ENCODE measurements around the gene PRDX1.
"Not testable (repeated sequence)": the region's sequence is repeated elsewhere in the genome, so short reads cannot be mapped to it uniquely, and the experiment has no call there.

Gene PRDX1

DNA sequence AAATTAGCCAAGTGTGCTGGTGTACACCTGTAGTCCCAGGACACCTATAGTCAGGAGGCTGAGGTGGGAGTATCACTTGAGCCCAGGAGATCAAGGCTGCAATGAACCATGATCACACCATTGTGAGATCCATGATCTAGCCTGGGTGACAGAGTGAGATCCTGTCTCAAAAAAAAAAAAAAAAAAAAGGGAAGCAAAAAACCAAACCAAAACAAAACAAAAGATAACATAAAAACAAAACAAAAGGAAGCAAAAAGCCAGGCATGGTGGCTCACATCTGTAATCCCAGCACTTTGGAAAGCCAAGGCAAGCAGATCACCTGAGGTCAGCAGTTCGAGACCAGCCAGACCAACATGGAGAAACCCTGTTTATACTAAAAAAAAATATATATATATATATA is 19.5 kb upstream of the PRDX1 start:
- DNase-seq (ENCODE audit: extremely low read depth, low read depth), result no peak
- no peak overlapping the region for H3K4me3 ChIP-seq (replicated peaks; ENCODE audit: low read depth, low read length)
- TF ChIP-seq, protein P1, sequence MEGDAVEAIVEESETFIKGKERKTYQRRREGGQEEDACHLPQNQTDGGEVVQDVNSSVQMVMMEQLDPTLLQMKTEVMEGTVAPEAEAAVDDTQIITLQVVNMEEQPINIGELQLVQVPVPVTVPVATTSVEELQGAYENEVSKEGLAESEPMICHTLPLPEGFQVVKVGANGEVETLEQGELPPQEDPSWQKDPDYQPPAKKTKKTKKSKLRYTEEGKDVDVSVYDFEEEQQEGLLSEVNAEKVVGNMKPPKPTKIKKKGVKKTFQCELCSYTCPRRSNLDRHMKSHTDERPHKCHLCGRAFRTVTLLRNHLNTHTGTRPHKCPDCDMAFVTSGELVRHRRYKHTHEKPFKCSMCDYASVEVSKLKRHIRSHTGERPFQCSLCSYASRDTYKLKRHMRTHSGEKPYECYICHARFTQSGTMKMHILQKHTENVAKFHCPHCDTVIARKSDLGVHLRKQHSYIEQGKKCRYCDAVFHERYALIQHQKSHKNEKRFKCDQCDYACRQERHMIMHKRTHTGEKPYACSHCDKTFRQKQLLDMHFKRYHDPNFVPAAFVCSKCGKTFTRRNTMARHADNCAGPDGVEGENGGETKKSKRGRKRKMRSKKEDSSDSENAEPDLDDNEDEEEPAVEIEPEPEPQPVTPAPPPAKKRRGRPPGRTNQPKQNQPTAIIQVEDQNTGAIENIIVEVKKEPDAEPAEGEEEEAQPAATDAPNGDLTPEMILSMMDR (IDR thresholded peaks at IDR 0.05; ENCODE audit: low read depth, low read length, missing control alignments), result no peak

DNA sequence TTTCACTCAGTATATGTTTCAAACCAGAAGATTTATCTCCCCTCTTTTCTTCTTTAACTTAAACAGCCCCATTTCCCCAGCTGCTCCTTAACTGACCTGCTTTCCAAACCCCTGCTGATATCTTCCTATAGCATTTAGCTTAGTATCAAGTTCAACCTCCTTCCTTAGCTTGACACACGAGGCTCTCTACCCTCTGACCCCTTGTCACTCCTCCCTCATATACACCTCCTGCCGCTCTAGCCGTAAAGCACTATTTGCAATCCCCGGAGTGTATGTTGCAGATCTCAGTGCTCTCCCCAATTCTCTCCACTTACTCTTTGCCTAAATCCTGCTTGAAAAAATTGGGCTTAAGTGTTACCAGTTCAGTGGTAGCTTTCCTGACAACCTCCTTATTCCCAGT is 15.2 kb upstream of the PRDX1 start:
- DNase-seq (ENCODE audit: extremely low read depth, low read depth), result no peak
- no peak overlapping the region for H3K4me3 ChIP-seq (replicated peaks; ENCODE audit: low read depth, low read length)
- TF ChIP-seq, protein P1 (IDR thresholded peaks at IDR 0.05; ENCODE audit: low read depth, low read length, missing control alignments), result no peak

DNA sequence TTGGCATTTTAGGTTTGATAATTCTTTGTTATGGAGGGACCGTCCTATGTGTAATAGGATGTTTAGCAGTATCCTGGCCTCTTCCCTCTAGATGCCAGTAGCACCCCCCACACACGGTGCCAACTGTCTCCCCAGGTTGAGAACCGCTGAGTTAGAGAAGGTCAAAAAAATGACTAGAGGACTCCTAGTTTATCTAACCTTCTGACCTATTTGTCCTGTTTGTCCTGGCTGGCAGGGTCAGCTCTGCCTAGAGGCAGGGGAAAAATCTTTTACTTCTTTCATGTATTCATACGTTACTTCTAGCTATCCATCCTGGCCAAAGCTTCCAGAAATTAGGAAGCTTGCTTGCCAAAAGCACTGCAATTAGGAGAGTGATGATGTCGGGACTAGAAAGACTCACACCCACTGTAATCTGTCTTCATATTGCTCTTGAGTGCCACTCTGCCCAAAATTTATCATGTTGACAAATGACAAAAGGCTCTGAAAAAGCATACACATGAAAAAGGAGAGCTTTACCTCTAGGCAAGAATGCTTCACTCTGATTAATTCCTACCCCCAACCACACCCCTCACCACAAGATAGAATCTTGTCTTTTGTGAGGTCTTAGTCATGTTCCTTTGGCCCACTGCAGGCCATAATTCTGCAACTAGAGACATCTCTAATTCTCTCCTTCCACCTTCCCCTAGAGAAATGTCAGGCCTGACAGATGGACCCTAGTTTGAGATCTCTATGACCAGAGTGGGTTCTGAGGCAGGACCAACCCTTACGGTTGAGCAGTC is 14.5 kb upstream of the PRDX1 start:
- DNase-seq (ENCODE audit: extremely low read depth, low read depth), result no peak
- TF ChIP-seq, protein P1 (IDR thresholded peaks at IDR 0.05; ENCODE audit: low read depth, low read length, missing control alignments), result no peak
- H3K4me3 ChIP-seq (replicated peaks; ENCODE audit: low read depth, low read length), result no peak overlapping the region

DNA sequence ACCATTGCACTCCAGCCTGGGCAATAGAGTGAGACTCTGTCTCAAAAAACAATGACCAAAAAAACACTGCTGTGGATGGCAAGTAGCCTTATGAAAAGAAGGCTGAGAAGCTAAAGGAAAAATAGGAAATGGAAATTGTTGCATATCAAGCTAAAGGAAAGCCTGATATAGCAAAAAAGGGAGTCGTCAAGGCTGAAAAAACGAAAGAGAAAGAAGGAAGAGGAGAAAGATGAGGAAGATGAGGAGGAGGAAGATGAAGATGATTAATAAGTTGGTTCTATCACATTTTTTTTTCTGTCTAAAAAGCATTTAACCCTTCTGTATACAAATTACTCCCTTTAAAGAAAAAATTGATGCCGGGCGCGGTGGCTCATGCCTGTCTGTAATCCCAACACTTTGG is 10.2 kb upstream of the PRDX1 start:
- TF ChIP-seq, protein P1 (IDR thresholded peaks at IDR 0.05; ENCODE audit: low read depth, low read length, missing control alignments), result no peak

DNA sequence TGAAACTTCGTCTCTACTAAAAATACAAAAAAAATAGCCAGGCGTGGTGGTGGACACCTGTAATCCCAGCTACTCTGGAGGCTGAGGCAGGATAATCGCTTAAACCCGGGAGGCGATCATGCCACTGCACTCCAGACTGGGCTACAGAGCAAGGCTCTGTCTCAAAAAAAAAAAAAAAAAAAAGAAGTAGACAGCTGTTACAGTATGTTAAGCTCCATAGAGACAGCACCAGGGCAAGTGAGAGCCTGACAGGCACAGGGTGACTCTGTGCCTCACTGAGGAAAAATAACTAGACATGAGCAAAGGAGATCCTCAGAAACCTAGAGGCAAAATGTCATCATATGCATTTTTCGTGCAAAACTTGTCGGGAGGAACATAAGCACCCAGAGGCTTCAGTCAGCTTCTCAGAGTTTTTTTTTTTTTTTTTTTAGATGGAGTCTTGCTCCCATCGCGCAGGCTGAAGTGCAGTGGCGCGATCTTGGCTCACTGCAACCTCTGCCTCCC is 9.0 kb upstream of the PRDX1 start:
- DNase-seq (ENCODE audit: extremely low read depth, low read depth), result no peak
- H3K4me3 ChIP-seq (replicated peaks; ENCODE audit: low read depth, low read length), result no peak overlapping the region
- TF ChIP-seq, protein P1 (IDR thresholded peaks at IDR 0.05; ENCODE audit: low read depth, low read length, missing control alignments), result no peak

More for the DNA sequence above, 10.2 kb upstream of the PRDX1 start:
- H3K4me3 ChIP-seq (replicated peaks; ENCODE audit: low read depth, low read length), result no peak overlapping the region
- DNase-seq (ENCODE audit: extremely low read depth, low read depth), result no peak

DNA sequence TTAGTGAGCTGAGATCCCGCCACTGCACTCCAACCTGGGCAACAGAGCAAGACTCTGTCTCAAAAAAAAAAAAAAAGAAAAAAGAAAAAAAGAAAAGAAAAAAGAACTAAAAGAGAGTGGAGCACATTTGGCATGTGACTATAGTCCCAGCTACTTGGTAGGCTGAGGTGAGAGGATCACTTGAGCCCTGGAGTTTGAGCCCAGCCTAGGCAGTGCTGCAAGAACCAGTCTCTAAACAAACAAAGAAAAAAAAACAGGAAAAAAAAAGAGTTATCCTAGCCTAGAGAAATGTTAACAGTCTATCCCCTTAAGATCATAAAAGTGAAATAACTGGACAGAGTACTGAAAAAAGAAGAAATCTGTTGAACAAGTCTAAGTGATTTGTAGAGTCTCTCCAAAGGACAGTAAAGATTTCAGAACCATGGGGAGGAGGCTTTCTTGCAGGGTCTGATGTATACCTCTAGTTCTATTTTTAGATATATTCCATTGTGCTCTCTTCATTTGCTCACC is 4.5 kb upstream of the PRDX1 start:
- no peak overlapping the region for H3K4me3 ChIP-seq (replicated peaks; ENCODE audit: low read depth, low read length)
- TF ChIP-seq, protein P1 (IDR thresholded peaks at IDR 0.05; ENCODE audit: low read depth, low read length, missing control alignments), result no peak
- DNase-seq (ENCODE audit: extremely low read depth, low read depth), result no peak

DNA sequence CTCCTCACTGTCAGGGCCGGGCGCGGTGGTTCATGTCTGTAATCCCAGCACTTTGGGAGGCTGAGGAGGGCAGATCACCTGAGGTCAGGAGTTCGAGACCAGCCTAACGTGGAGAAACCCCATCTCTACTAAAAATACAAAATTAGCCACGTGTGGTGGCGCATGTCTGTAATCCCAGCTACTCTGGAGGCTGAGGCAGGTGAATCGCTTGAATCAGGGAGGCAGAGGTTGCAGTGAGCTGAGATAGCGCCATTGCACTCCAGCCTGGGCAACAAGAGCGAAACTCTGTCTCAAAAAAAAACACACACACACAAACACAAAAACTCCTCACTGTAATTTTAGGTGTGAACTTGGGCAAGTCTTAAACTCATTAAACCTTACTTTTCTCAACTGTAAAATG is 2.3 kb upstream of the PRDX1 start:
- H3K4me3 ChIP-seq (replicated peaks; ENCODE audit: low read depth, low read length); DNase-seq (ENCODE audit: extremely low read depth, low read depth): not testable (repeated sequence)

DNA sequence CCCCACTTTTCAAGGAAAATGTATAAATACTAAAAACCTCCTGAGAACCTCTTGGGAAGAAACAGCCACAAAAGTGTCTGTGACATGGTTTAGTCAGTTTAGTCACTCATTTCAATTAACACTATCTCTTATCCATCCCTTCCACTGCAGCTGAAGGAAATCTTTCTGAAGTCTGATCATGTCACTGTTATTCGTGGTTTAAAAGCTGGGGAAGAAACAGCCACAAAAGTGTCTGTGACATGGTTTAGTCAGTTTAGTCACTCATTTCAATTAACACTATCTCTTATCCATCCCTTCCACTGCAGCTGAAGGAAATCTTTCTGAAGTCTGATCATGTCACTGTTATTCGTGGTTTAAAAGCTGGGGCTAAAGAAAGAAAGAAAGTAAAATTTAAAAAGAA is 1.8 kb upstream of the PRDX1 start:
- not testable (repeated sequence) for H3K4me3 ChIP-seq (replicated peaks; ENCODE audit: low read depth, low read length); DNase-seq (ENCODE audit: extremely low read depth, low read depth)
